G401 (cell line): ENCODE measurements around the gene COL21A1. TPM values are rescaled to one million over a fixed set of nuclear protein-coding genes. Genes with fewer than 3 reads are reported as not detected.

Source experiments
- DNase-seq: peaks from one replicate; pipeline ENCODE4 v3.0.0-alpha.2; 2015; ENCODE audit warnings: low spot score
- in situ Hi-C: cut with HindIII; loops from 2 replicates; pipeline ENCODE4 v1.10.0; 2016; ENCODE audit warnings: low sequenced_read_pairs, mixed read lengths
- total RNA-seq: library from RNA; depleted of rRNA; stranded (reverse); fragments of >200 nt; shearing (Covaris generic); gene quantifications from 2 replicates; pipeline ENCODE4 v1.2.3, GENCODE V29; 2014

The COL21A1 gene
- total RNA-seq, 1 experiment from 2014 or later: not detected

DNA sequence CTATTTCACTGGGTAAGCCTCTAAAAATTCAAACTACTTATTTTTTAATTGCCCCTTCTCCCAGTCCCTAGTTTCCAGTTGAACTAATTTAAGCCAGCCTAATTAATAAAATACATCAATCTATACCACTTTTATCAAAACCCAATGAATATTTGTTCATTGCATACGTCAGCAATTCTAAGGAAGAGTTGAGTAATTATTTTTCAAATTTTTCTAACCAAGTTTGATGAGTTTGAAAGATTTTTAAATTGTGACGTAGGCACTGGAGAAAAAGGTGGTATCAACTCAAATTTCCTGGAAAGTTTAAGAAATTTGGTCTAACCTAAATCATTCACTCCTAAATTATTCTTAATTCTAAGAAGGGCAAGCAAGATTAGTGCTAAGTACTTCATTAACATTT lies 35.7 kb downstream of the COL21A1 start:
- in situ Hi-C loops: no loop called here

DNA sequence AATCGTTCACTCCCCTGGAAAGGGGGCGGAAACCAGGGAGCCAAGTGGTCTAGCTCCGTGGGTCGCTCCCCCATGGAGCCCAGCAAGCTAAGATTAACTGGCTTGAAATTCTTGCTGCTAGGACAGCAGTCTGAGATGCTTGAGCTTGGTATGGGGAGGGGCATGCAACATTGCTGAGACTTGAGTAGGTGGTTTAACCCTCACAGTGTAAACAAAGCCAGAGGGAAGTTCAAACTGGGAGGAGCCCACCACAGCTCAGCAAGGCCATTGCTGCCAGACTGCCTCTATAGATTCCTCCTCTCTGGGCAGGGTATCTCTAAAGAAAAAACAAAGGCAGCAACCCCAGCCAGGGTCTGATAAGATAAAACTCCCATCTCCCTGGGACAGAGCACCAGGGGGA lies 43.2 kb downstream of the COL21A1 start:
- DNase-seq: no peak
- in situ Hi-C loops: no loop called here

More for the DNA sequence above, 35.7 kb downstream of the COL21A1 start:
- DNase-seq: no peak

DNA sequence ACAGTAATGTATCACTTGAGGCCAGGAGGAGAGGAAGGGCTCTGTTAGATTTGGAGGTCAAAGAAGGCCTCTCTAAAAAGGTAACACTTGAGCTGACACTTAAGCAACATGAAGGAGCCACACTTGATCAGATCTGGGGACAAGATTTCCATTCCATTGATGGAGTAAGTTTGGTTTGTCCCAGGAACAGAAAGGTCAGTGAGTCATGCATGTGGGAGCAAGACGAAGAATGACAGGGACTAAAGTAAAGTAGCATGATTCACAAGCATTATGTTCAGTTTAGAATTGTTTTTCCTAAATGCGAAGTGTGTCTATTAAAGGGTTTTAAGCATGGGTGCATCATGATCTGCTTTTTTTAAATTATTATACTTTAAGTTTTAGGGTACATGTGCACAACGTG lies 47.4 kb downstream of the COL21A1 start:
- in situ Hi-C loops: no loop called here
- DNase-seq: no peak

DNA sequence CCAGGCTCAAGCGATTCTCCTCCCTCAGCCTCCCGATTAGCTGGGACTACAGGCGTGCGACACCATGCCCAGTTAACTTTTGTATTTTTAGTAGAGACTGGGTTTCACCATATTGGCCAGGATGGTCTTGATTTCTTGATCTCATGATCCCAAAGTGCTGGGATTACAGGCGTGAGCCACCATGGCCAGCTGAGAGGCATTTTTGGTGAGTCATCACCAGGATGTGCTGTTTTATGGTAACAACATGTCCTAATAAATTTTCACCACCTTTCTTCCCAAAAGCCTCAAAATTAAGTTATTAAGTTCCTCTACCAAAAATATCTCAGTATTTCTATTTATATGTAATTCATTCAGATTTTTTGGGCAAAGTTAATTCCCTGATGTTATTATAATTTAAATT lies 53.5 kb downstream of the COL21A1 start:
- in situ Hi-C loops: no loop called here
- no peak for DNase-seq

DNA sequence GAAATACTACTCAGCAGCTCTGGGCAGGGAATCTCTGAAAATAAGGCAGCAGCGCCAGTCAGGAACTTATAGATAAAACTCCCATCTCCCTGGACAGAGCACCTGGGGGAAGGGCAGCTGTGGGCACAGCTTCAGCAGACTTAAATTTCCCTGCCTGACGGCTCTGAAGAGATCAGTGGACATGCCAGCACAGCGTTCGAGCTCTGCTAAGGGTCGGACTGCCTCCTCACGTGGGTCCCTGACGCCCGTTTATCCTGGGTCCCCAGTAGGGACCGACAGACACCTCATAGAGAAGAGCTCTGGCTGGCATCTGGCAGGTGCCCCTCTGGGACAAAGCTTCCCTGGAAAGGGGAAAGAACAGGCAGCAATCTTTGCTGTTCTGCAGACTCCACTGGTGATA lies 59.0 kb downstream of the COL21A1 start:
- in situ Hi-C loops: no loop called here
- DNase-seq: no peak

DNA sequence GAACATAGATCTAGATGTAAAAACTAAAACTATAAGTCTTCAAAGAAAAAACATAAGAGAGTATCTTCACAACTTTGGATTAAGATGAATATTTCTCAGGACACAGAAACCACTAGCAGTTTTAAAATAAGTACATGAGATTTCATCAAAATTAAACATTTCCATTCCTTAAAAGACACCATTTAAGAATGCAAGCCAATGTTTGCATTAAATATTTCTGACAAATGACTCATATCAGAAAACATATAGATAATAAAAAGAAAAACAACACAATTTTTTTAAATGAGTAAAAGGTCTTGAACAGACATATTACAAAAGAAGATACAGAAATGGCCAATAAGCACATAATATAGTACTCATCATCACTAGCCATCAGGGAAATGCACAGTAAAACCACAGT lies 59.7 kb downstream of the COL21A1 start:
- DNase-seq: no peak
- in situ Hi-C loops: no loop called here

DNA sequence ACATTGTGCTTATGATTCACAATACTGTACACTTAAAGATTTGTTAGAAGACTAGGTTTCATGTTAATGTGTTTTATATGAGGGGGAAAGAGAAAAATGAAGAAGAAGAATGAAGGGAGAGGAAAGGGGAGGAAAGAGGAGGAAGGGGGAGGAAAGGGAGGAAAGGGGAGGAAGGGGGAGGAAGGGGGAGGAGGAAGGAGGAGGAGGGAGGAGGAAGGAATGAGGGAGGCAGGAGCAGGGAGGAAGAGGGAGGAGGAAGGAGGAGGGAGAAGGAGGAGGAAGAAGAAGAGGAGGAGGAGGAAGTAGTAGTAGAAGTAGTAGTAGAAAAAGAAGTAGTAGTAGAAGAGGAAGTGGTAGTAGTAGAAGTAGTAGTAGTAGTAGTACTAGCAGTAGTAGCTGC lies 70.6 kb downstream of the COL21A1 start:
- DNase-seq: no peak
- in situ Hi-C loops: no loop called here

DNA sequence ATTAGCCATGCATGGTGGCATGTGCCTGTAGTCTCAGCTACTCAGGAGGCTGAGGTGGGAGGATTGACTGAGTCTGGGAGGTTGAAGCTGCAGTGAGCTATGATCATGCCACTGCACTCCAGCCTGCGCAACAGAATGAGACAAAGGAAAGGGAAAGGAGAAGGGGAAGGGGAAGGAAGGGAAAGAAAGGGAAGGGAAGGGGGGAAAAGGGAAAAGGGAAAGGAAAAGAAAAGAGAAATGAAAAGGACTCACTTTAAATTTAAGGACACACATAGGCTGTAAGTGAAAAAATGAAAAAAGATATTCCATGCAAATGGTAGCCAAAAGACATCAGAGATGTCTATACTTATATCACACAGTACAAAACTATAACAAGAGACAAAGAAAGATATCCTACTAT lies 74.2 kb downstream of the COL21A1 start:
- DNase-seq: no peak
- in situ Hi-C loops: no loop called here

DNA sequence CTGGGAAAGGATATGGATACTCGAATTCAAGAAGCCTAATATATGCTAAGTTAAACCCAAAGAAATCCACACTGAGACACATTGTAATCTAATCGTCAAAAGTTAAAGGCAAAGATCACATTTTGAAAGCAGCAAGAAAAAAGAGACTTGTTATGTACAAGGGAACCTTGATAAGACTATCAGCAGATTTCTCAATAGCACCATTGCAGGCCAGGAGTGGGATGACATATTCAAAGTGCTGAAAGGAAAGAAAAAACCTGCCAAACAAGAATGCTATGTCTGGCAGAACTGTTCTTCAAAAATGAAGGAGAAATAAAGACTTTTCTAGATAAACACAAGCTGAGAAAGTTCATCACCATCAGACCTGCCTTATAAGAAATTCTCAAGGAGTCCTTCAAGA lies 75.2 kb downstream of the COL21A1 start:
- DNase-seq: no peak
- in situ Hi-C loops: no loop called here

DNA sequence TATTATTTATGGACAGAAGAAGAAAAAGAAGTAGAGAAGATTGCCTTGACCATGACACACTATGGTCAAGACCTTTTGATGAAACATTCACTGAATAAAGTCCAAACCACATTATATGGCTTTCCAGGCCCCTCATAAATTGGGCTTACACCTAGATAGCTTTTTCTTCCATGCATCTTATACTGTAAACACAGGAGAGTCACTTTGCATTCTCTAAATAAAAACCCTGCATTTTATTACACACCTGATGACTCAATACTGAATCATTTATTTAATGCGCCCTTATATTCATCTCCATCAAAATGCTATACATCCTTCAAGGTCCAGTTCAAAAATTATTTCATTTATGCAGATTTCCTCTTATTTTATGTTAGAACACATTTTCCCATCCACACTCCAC lies 78.0 kb downstream of the COL21A1 start:
- DNase-seq: no peak
- in situ Hi-C loops: no loop called here

DNA sequence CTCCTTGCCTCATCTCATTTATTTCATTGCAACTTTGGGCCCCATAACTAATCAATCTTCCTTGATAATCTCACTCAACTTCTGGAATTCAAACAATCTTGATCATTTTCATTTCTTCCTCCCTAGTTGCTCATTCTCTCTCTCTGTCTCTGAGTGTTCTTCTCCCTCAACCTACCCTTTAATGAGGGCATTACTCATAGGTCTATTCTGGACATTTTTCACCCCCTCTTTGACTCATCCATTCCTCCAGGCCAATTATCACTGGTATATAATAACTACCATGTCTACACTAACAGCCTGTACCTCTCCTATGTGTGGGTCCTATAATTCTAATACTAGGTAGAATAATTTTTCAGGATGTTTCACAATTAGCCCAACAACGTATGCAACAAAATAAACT lies 78.8 kb downstream of the COL21A1 start:
- DNase-seq: no peak
- in situ Hi-C loops: no loop called here

DNA sequence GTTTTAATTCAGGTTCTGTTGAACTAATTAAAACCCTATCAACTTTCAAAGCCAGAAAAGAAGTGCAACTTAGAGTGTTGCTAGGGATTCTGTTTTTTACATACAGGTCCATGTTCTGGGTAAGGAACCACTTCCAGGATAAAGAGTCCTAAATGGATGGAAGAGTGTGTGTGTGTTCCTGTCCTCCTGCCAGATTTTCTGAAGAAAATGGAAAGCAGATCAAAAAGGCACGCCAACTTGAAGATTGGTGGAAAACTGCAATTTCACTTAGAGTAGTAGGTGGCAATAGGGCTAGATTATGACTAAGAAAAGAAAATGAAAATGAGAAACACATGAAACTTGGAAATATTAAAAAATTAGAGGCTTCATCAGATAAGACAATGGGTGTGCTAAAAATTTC lies 85.3 kb downstream of the COL21A1 start:
- no peak for DNase-seq
- in situ Hi-C loops: no loop called here

DNA sequence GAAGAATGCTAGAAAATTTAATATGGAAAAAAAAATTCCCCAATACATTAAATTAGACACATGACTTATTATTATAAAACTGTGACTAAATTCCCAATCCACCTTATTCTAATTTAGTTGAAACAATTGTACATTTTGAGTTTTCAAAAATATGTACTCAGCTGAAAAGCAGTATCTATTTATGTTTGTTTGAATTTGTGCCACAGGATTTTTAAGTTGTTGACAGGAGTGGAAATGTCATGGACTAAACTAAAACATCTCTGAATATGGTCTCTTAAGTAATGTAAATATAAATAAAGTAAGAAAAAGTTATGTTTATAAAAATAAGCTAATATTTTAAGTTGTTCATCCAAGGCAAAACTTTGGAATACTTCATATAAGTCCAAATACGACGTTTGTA lies 86.9 kb downstream of the COL21A1 start:
- in situ Hi-C loops: no loop called here
- no peak for DNase-seq

DNA sequence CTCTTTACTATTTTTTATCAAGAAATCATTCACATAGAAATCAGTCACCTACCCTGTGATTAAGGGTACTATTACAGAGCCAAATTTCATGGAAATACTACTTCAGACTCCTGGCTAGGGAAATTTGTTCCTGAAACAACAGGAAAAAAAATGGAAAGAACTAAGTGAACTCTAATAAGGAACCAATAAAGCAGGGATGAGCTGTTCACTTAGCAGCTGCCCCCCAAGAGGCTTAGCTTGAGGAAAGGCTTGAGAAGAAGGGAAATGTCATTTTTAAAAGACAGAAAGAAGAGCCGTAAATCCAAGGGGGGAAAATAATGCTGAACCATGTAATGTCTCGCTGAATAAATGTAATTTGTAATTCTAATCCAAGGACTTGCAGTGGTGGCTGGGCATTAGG lies 88.8 kb downstream of the COL21A1 start:
- in situ Hi-C loops: no loop called here
- no peak for DNase-seq

DNA sequence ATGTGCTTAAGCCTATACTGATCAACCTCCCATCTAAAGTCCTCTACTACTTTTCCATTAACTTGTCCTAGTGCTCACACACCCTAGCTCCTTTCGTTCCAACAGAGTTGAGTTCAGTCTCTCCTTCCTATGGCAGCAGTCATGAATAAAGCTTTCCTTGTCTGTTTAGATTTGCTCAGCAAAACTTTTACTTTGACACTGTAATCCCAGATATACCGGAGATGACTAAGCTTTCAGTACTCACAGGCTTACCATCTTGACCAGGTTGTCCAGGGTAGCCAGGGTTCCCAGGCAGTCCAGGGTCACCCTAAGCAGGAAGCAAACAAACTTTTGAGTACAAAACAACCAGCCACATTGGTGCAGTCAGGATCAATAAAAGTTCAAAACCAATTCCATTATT lies 90.7 kb downstream of the COL21A1 start:
- no peak for DNase-seq
- in situ Hi-C loops: no loop called here

DNA sequence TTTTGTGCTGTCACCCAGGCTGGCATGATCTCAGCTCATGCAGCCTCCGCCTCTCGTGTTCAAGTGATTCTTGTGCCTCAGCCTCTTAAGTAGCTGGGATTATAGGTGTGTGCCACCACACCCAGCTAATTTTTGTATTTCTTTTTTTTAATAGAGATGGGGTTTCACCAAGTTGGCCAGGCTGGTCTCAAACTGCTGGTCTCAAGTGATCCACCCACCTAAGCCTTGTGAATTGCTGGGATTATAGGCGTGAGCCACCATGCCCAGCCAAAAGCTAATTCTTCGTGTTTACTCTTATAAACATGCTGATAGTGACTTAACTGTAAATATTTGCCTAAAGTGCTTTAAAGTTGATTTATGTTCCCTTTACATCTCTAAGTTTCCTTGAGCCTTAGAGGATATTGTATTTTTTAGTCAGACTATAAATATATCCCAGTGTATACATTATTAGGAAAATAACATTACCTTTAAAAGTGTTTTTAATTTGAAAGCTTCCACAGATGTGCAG lies 91.7 kb downstream of the COL21A1 start:
- DNase-seq: no peak
- in situ Hi-C loops: no loop called here

DNA sequence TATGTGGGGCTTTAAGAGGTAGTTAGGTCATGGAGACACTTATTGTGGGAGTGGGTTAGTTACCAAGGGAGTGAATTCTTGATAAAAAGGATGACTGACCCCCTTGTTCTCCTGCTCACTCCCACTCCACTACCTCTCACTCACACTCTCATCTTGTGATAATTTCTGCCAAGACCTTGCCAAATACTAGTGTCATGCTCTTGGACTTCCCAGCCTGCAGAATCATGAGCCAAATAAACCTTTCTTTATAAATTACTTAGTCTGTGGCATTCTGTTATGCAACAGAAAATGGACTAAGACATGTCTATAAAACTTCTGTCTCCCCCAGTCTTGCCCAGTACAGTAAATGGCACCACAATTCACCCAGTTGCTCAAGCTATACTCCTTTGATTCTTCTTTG lies 93.3 kb downstream of the COL21A1 start:
- in situ Hi-C loops: no loop called here
- DNase-seq: no peak

DNA sequence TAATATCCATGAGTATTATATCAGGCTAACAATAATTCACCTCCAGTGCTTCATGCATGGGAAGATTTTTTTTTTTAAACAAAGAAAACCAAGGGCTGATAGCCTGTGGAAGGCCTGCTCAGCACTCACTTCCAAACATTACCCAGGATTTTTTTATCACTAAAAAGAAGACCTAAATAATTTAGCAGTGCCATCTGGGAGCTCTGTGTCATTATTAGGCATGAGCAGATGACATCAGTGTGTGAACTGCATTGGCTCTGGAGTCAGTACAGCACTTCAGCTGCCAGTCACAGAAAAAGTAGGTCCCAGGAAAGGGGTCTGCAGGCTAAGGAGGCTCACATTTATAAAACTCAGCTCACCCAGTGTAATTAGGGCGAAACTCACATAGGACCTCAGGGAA lies 94.8 kb downstream of the COL21A1 start:
- in situ Hi-C loops: no loop called here
- no peak for DNase-seq

DNA sequence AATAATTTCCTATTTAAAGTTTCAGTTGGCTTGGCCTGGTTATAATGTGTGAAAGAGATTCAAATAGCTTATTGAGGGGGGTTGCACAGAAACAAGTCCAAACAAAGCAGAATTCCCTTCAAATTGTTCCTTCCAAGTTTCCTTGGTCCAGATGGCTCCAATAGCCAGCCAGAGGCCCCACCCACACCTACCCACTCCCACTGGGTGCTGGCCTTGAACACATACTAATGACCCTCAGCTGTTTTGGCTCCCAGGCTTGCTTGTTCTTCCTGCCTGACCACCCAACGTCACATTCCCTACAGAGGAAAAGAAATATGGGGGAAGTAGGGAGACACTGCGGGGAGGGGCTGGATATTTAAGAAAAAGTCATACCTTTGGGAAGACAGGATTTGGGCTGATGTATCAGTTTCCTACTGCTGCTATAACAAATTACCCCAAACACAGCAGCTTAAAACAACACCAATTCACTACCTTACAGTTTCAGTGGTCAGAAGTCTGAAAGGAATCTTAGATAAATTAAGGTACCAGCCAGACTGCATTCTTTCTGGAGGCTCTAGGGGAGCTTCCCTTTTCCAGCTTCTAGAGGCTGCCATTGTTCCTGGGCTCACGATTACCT lies 95.7 kb downstream of the COL21A1 start:
- no peak for DNase-seq
- in situ Hi-C loops: no loop called here

DNA sequence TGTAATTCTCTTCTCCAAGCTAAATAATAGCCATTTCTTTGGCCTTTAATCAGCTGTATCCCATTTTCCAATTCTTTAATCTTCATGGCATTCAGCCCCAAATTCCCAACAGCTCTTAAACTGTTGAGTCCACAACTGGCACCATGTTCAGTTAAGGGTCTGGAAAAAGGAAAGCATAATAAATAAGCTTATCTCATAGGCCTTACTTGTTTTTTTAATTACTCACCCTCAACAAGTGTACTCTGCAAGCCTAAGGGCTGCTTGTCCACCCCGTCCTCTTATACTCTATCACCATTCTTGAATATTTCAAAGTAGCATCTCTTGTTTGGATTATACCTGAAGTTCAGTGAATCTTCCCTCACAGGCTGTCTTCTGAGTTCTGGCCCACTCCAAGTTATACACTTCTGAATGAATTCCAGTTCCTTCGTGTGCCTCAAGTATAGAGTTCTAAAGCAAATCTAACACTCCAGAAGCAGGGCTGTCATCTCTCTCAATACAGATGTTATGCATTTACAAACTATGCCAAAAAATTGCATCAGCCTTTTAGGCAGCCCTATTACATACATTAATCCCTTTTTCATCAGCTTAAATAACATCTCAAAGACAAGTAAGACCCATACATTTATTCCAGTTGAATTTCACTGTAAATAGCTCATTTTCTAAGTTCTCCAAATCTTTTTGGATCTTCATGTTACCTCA lies 98.7 kb downstream of the COL21A1 start:
- in situ Hi-C loops: no loop called here
- no peak for DNase-seq

DNA sequence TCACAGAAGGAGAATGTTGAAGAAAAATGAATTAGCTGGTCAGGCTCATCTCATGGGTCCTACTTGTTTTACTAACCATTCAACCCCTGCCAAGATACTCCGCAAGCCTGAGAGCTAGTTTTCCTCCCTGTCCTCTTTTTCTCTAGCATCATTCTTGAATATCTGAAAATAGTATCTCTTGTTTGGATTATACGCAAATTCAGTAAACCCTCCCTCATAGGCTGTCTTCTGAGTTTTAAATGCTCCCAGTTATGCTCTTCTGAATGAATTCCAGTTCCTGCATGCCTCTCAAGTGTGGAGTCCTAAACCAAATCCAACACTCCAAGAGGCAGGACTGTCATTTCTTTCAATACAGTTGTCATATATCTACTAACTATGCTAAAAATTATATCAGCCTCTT lies 99.6 kb downstream of the COL21A1 start:
- in situ Hi-C loops: no loop called here
- no peak for DNase-seq
